NCI-H526 (cell line): ENCODE measurements around the gene CDR2.
"Not testable (repeated sequence)": the region's sequence is repeated elsewhere in the genome, so short reads cannot be mapped to it uniquely, and the experiment has no call there.

Experiments used
- DNase-seq, 2 experiments: peaks; one replicate each; lab custom pipeline; 2025; lab: John Stamatoyannopoulos, UW

Gene CDR2

GRCh38 chr16:22352723-22353122 lies 21.7 kb downstream of the CDR2 start:
- DNase-seq, result no peak

GRCh38 chr16:22352140-22352539 lies 22.3 kb downstream of the CDR2 start:
- no peak for DNase-seq

- DNase-seq, result not testable (repeated sequence)
Observed at GRCh38 chr16:22351017-22351416, 23.4 kb downstream of the CDR2 start.

- DNase-seq, result no peak
Observed at GRCh38 chr16:22348291-22348690, 26.1 kb downstream of the CDR2 start.

GRCh38 chr16:22347100-22347820 lies 27.2 kb downstream of the CDR2 start:
- no peak for DNase-seq

- no peak for DNase-seq
Observed at GRCh38 chr16:22346483-22346882, 27.9 kb downstream of the CDR2 start.

- no peak for DNase-seq
Observed at GRCh38 chr16:22342082-22342481, 32.3 kb downstream of the CDR2 start.

GRCh38 chr16:22340945-22341344 lies 33.5 kb downstream of the CDR2 start:
- DNase-seq, result no peak

- no peak for DNase-seq
Observed at GRCh38 chr16:22337849-22338635, 36.4 kb downstream of the CDR2 start.

- no peak for DNase-seq
Observed at GRCh38 chr16:22337045-22337444, 37.4 kb downstream of the CDR2 start.

- no peak for DNase-seq
Observed at GRCh38 chr16:22336581-22336980, 37.8 kb downstream of the CDR2 start.

GRCh38 chr16:22335668-22336246 lies 38.7 kb downstream of the CDR2 start:
- no peak for DNase-seq

- DNase-seq, result no peak
Observed at GRCh38 chr16:22333457-22333994, 40.9 kb downstream of the CDR2 start.

GRCh38 chr16:22330326-22330725 lies 44.1 kb downstream of the CDR2 start:
- no peak for DNase-seq

GRCh38 chr16:22329199-22329695 lies 45.2 kb downstream of the CDR2 start:
- no peak for DNase-seq

GRCh38 chr16:22328081-22328725 lies 46.2 kb downstream of the CDR2 start:
- no peak for DNase-seq

GRCh38 chr16:22327446-22327775 lies 47.0 kb downstream of the CDR2 start:
- DNase-seq, result no peak

GRCh38 chr16:22326771-22327445 lies 47.5 kb downstream of the CDR2 start:
- no peak for DNase-seq

- DNase-seq, result no peak
Observed at GRCh38 chr16:22326369-22326652, 48.1 kb downstream of the CDR2 start.

GRCh38 chr16:22325598-22326368 lies 48.6 kb downstream of the CDR2 start:
- no peak for DNase-seq
